Trophoblast cell (in vitro differentiated cells and primary cell): ENCODE measurements around the gene ANKRD53.

Experiments
- DNase-seq, 2 donors: peaks; one replicate each; pipeline ENCODE4 v3.0.0-alpha.2; 2016
- H2AFZ ChIP-seq: 2 replicates; pipeline ENCODE4 v1.6.1; 2013; ENCODE audit warnings: low read length, moderate library complexity, mild to moderate bottlenecking; ENCODE audit not compliant: insufficient read depth, poor library complexity
- H2AK5ac ChIP-seq: 2 replicates; pipeline ENCODE4 v1.6.1; 2013; ENCODE audit warnings: mild to moderate bottlenecking, low read length
- H2BK120ac ChIP-seq: 2 replicates; pipeline ENCODE4 v1.6.1; 2013; ENCODE audit warnings: low read length, mild to moderate bottlenecking, moderate library complexity; ENCODE audit not compliant: insufficient read depth, poor library complexity
- H2BK12ac ChIP-seq: 2 replicates; pipeline ENCODE4 v1.6.1; 2013; ENCODE audit warnings: mild to moderate bottlenecking, low read length, moderate library complexity
- H2BK5ac ChIP-seq: 2 replicates; pipeline ENCODE4 v1.6.1; 2013; ENCODE audit warnings: low read length, low read depth, moderate library complexity, mild to moderate bottlenecking; ENCODE audit not compliant: poor library complexity
- H3K14ac ChIP-seq: 2 replicates; pipeline ENCODE4 v1.6.1; 2013; ENCODE audit warnings: mild to moderate bottlenecking, low read length
- H3K18ac ChIP-seq: 2 replicates; pipeline ENCODE4 v1.6.1; 2013; ENCODE audit warnings: mild to moderate bottlenecking, low read length
- H3K23ac ChIP-seq: 2 replicates; pipeline ENCODE4 v1.6.1; 2013; ENCODE audit warnings: low read length
- H3K27ac ChIP-seq: 2 replicates; pipeline ENCODE4 v1.5.1; 2013; ENCODE audit warnings: low read depth, mild to moderate bottlenecking, inconsistent platforms, low read length, moderate library complexity
- H3K27me3 ChIP-seq: 2 replicates; pipeline ENCODE4 v1.6.1; 2013; ENCODE audit warnings: inconsistent platforms, mild to moderate bottlenecking, low read length, moderate library complexity; ENCODE audit not compliant: insufficient read depth
- H3K36me3 ChIP-seq, 2 experiments: 1 replicate in 1 of 2; 2 replicates in 1 of 2; pipeline ENCODE4 v1.6.1; 2013; ENCODE audit warnings: low read length in 2 of 2, mild to moderate bottlenecking in 2 of 2, moderate library complexity in 1 of 2; ENCODE audit not compliant: insufficient read depth in 2 of 2, control insufficient read depth in 1 of 2
- H3K4ac ChIP-seq: 2 replicates; pipeline ENCODE4 v1.6.1; 2013; ENCODE audit warnings: low read depth, mild to moderate bottlenecking, low read length, moderate library complexity
- H3K4me1 ChIP-seq, 2 experiments: 1 replicate in 1 of 2; 2 replicates in 1 of 2; pipeline ENCODE4 v1.6.1; 2013; ENCODE audit warnings: low read length in 2 of 2, mild to moderate bottlenecking in 2 of 2, moderate library complexity in 1 of 2; ENCODE audit not compliant: insufficient read depth in 2 of 2, control insufficient read depth in 1 of 2
- H3K4me2 ChIP-seq: 2 replicates; pipeline ENCODE4 v1.6.1; 2013; ENCODE audit warnings: inconsistent platforms, mild to moderate bottlenecking, low read length, moderate library complexity
- H3K4me3 ChIP-seq: 2 replicates; pipeline ENCODE4 v1.5.1; 2013; ENCODE audit warnings: mild to moderate bottlenecking, low read depth, low read length, inconsistent platforms
- H3K79me1 ChIP-seq: one replicate; pipeline ENCODE4 v1.6.1; 2013; ENCODE audit warnings: low read length
- H3K79me2 ChIP-seq: 2 replicates; pipeline ENCODE4 v1.6.1; 2013; ENCODE audit warnings: low read length, mild to moderate bottlenecking; ENCODE audit not compliant: control insufficient read depth, insufficient read depth, poor library complexity
- H3K9ac ChIP-seq: 2 replicates; pipeline ENCODE4 v1.6.1; 2013; ENCODE audit warnings: mild to moderate bottlenecking, low read length
- H3K9me3 ChIP-seq: 2 replicates; pipeline ENCODE4 v1.6.1; 2013; ENCODE audit warnings: low read depth, mild to moderate bottlenecking, control low read depth, inconsistent platforms, low read length; ENCODE audit not compliant: insufficient read depth
- H4K12ac ChIP-seq: 2 replicates; pipeline ENCODE4 v1.6.1; 2013; ENCODE audit warnings: low read depth, mild to moderate bottlenecking, low read length, moderate library complexity
- H4K8ac ChIP-seq: 2 replicates; pipeline ENCODE4 v1.6.1; 2013; ENCODE audit warnings: low read depth, mild to moderate bottlenecking, low read length, moderate library complexity
- H4K91ac ChIP-seq: one replicate; pipeline ENCODE4 v1.6.1; 2013; ENCODE audit warnings: low read depth, mild to moderate bottlenecking, low read length, moderate library complexity
- WGBS: extraction: QIAGEN DNeasy Blood & Tissue Kit; methylation state at CpG from one replicate; pipeline ENCODE4 v1.1.7; 2013; ENCODE audit warnings: missing lambda C conversion rate; ENCODE audit not compliant: insufficient read length, insufficient coverage; ENCODE audit errors: extremely low coverage; 5-methylcytosine and 5-hydroxymethylcytosine counted together

Gene ANKRD53

GRCh38 chr2:70988151-70988550 is 9.7 kb downstream of the ANKRD53 start:
- Histone ChIP-seq H2BK12ac (no peak overlapping the region), H4K12ac (no peak overlapping the region), H3K36me3 (peaks cover 36 to 55% of the 10 kb centered on the region in 2 experiments), H2AFZ (no peak overlapping the region), H3K27me3 (no peaks in the 10 kb centered on the region), H3K27ac (no peak overlapping the region), H3K4me3 (no peak overlapping the region), H3K23ac (no peak overlapping the region), H3K79me1 (no peaks in the 10 kb centered on the region), H3K79me2 (no peaks in the 10 kb centered on the region), H3K4me1 (peaks cover 0 to 2% of the 10 kb centered on the region in 2 experiments), H3K4ac (no peak overlapping the region), H3K14ac (no peak overlapping the region), H3K4me2 (no peak overlapping the region), H2BK120ac (no peak overlapping the region), H2BK5ac (no peak overlapping the region), H4K91ac (no peak overlapping the region), H2AK5ac (no peak overlapping the region), H3K9ac (no peak overlapping the region), H3K18ac (no peak overlapping the region), H4K8ac (no peak overlapping the region), H3K9me3 (no peaks in the 10 kb centered on the region)
- no peak for DNase-seq
- no CpG with 5 or more reads among the region's 4 CpGs for WGBS

- Histone ChIP-seq H3K9ac (no peak overlapping the region), H3K79me1 (no peaks in the 10 kb centered on the region), H3K79me2 (no peaks in the 10 kb centered on the region), H2BK120ac (no peak overlapping the region), H4K91ac (no peak overlapping the region), H3K4me2 (no peak overlapping the region), H2BK5ac (no peak overlapping the region), H3K18ac (no peak overlapping the region), H4K12ac (no peak overlapping the region), H2BK12ac (no peak overlapping the region), H3K4me1 (peaks cover 5 to 11% of the 10 kb centered on the region in 2 experiments), H3K23ac (no peak overlapping the region), H3K4me3 (no peak overlapping the region), H3K14ac (no peak overlapping the region), H2AK5ac (no peak overlapping the region), H2AFZ (no peak overlapping the region), H3K27me3 (no peaks in the 10 kb centered on the region), H3K27ac (no peak overlapping the region), H3K4ac (no peak overlapping the region), H3K9me3 (no peaks in the 10 kb centered on the region), H4K8ac (no peak overlapping the region), H3K36me3 (peaks cover 36 to 55% of the 10 kb centered on the region in 2 experiments)
- DNase-seq: no peak
- no CpG with 5 or more reads among the region's 16 CpGs for WGBS
These were observed 10.6 kb downstream of the ANKRD53 start for GRCh38 chr2:70988726-70989648.

DNA sequence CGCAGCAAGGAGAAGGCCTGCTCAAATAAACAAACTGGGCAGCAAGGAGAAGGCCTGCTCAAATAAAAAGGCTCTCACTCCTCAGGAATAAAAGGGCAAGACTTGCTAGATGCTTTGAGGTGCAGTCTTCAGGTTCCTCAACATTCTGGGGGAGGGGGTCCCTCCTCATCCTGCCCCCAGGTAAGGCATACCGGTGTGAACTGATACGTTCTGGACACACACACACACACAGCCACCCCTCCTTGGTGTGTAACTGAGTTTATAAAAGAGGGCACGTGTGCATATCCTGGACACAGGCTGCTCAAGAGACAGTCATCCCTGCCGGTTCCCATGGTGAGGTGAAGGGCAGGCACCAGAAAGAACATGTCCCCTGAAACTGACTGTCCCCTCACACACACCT is 11.8 kb downstream of the ANKRD53 start:
- Histone ChIP-seq H2BK120ac (no peak overlapping the region), H3K27ac (no peak overlapping the region), H2BK12ac (no peak overlapping the region), H3K4ac (no peak overlapping the region), H3K18ac (no peak overlapping the region), H2AFZ (no peak overlapping the region), H3K9me3 (no peaks in the 10 kb centered on the region), H2AK5ac (no peak overlapping the region), H3K23ac (no peak overlapping the region), H4K12ac (no peak overlapping the region), H4K91ac (no peak overlapping the region), H4K8ac (no peak overlapping the region), H3K4me1 (peaks cover 6 to 13% of the 10 kb centered on the region in 2 experiments), H3K36me3 (peaks cover 36 to 55% of the 10 kb centered on the region in 2 experiments), H3K79me2 (peaks cover 3% of the 10 kb centered on the region), H3K14ac (no peak overlapping the region), H3K4me3 (no peak overlapping the region), H2BK5ac (no peak overlapping the region), H3K27me3 (no peaks in the 10 kb centered on the region), H3K4me2 (no peak overlapping the region), H3K9ac (no peak overlapping the region), H3K79me1 (peaks cover 6% of the 10 kb centered on the region)
- no peak for DNase-seq
- WGBS: no CpG with 5 or more reads among the region's 5 CpGs

DNA sequence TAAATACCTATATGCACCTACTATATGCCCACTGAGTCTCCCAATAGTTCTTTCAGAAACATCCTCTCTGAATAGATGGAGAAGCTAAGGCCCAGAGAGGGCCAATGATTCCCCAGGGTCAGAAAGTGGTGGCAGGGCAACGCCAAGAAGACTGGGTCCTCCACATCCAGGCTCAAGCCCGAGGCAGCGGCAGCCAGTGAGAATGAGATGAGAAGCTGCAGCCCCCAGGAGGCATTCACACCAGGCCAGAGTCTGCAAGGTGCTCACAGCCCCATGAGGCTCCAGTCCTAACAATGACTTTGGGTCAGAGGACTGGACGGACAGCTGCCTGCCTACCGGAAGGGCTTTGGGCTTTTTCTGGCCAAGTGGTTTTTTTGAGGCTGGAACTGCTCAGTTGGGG is 12.7 kb downstream of the ANKRD53 start:
- Histone ChIP-seq H3K79me1 (peaks cover 6% of the 10 kb centered on the region), H3K4me3 (no peak overlapping the region), H3K79me2 (peaks cover 3% of the 10 kb centered on the region), H3K4ac (no peak overlapping the region), H4K12ac (no peak overlapping the region), H2AFZ (no peak overlapping the region), H3K14ac (no peak overlapping the region), H2BK120ac (no peak overlapping the region), H4K8ac (no peak overlapping the region), H3K23ac (no peak overlapping the region), H3K36me3 (peaks cover 36 to 52% of the 10 kb centered on the region in 2 experiments), H3K4me1 (peaks cover 6 to 15% of the 10 kb centered on the region in 2 experiments), H3K9ac (no peak overlapping the region), H4K91ac (no peak overlapping the region), H3K27ac (no peak overlapping the region), H2BK5ac (no peak overlapping the region), H3K9me3 (no peaks in the 10 kb centered on the region), H3K27me3 (no peaks in the 10 kb centered on the region), H3K18ac (no peak overlapping the region), H2BK12ac (no peak overlapping the region), H3K4me2 (no peak overlapping the region), H2AK5ac (no peak overlapping the region)
- no CpG with 5 or more reads among the region's 5 CpGs for WGBS
- no peak for DNase-seq
